H1 (cell line): ENCODE measurements around the gene ZFYVE21.

Experiments used
- CEBPB ChIP-seq: IDR thresholded peaks from 2 replicates; pipeline ENCODE4 v1.6.1; 2012; ENCODE audit warnings: low read depth, low read length
- EZH2 ChIP-seq: fragments of 200-600 bp; sonication (generic); IDR thresholded peaks from 2 replicates; pipeline ENCODE4 v1.7.1; 2012; ENCODE audit warnings: low read depth, mild to moderate bottlenecking, moderate library complexity, low read length, inconsistent platforms; ENCODE audit not compliant: severe bottlenecking
- POLR2A ChIP-seq, 2 experiments: IDR thresholded peaks; 1 replicate in 1 of 2; 2 replicates in 1 of 2; pipeline ENCODE4 v1.6.1; 2011; ENCODE audit warnings: low read depth in 2 of 2, low read length in 2 of 2, mild to moderate bottlenecking in 2 of 2; ENCODE audit errors: control extremely low read depth in 1 of 2
- RFX5 ChIP-seq: IDR thresholded peaks from 2 replicates; pipeline ENCODE4 v1.6.1; 2011; ENCODE audit warnings: low read depth, low read length, improper control_type of control experiment, borderline replicate concordance
- TF ChIP-seq, protein P1 (sequence below), 3 experiments: IDR thresholded peaks; 1 replicate in 2 of 3; 2 replicates in 1 of 3; pipeline versions ENCODE4 v1.5.1 to v1.6.1; 2011; ENCODE audit warnings: low read length in 3 of 3, mild to moderate bottlenecking in 3 of 3, inconsistent platforms in 2 of 3, low read depth in 1 of 3, moderate library complexity in 1 of 3; ENCODE audit not compliant: insufficient read depth in 1 of 3; ENCODE audit errors: control extremely low read depth in 1 of 3

- no peak for TF ChIP-seq POLR2A (IDR thresholded peaks at IDR 0.05; ENCODE audit: control extremely low read depth in 1 of 2, low read depth in 2 of 2, low read length in 2 of 2)
- no peak for TF ChIP-seq CEBPB
- TF ChIP-seq, protein P1, sequence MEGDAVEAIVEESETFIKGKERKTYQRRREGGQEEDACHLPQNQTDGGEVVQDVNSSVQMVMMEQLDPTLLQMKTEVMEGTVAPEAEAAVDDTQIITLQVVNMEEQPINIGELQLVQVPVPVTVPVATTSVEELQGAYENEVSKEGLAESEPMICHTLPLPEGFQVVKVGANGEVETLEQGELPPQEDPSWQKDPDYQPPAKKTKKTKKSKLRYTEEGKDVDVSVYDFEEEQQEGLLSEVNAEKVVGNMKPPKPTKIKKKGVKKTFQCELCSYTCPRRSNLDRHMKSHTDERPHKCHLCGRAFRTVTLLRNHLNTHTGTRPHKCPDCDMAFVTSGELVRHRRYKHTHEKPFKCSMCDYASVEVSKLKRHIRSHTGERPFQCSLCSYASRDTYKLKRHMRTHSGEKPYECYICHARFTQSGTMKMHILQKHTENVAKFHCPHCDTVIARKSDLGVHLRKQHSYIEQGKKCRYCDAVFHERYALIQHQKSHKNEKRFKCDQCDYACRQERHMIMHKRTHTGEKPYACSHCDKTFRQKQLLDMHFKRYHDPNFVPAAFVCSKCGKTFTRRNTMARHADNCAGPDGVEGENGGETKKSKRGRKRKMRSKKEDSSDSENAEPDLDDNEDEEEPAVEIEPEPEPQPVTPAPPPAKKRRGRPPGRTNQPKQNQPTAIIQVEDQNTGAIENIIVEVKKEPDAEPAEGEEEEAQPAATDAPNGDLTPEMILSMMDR (IDR thresholded peaks at IDR 0.05; ENCODE audit: control extremely low read depth in 1 of 3, insufficient read depth in 1 of 3, low read depth in 1 of 3, low read length in 3 of 3), result no peak
- TF ChIP-seq RFX5, result no peak
- TF ChIP-seq EZH2, result no peak
These were observed 26.4 kb upstream of the ZFYVE21 start for GRCh38 chr14:103688906-103689902.
